H1 (cell line): Measurements from ENCODE around the gene LIG3. TPM values are rescaled to one million over a fixed set of nuclear protein-coding genes. Genes with fewer than 3 reads are reported as not detected.

ENCODE experiments used
- CTCF ChIA-PET: fragments of 300-600 bp; sonication (Branson Sonifier 250); formaldehyde crosslinking; loops from one replicate; lab custom pipeline; 2021; ENCODE audit not compliant: partially characterized antibody; lab: Charles Lee
- POLR2A ChIA-PET: fragments of 300-600 bp; sonication (Branson Sonifier 250); formaldehyde crosslinking; loops from one replicate; lab custom pipeline; 2021; ENCODE audit warnings: inconsistent platforms; ENCODE audit not compliant: partially characterized antibody; lab: Charles Lee
- DNase-seq, 2 experiments: peaks; one replicate each; pipeline versions ENCODE4 v3.0.0 to v3.0.0-alpha.2; 2010 to 2022; ENCODE audit warnings: low spot score in 2 of 2, low read depth in 1 of 2, mixed read lengths in 1 of 2
- FAIRE-seq: peaks from 2 replicates; lab custom pipeline; 2011; peaks lifted over from hg19 to GRCh38; lab: Jason Lieb, UNC
- H2AFZ ChIP-seq: 2 replicates; pipeline ENCODE4 v1.8.1; 2012; ENCODE audit warnings: low read length, inconsistent platforms
- H2AK5ac ChIP-seq: 2 replicates; pipeline ENCODE4 v1.6.1; 2013; ENCODE audit warnings: low read depth, low read length
- H2BK120ac ChIP-seq: replicated peaks from 2 replicates; pipeline ENCODE3; 2013; ENCODE audit warnings: low read depth, low read length, inconsistent platforms
- H2BK12ac ChIP-seq: 2 replicates; pipeline ENCODE4 v1.6.1; 2013; ENCODE audit warnings: low read depth, low read length
- H2BK15ac ChIP-seq: 2 replicates; pipeline ENCODE4 v1.6.1; 2013; ENCODE audit warnings: low read length
- H2BK20ac ChIP-seq: 2 replicates; pipeline ENCODE4 v1.6.1; 2013; ENCODE audit warnings: low read length
- H2BK5ac ChIP-seq: 2 replicates; pipeline ENCODE4 v1.6.1; 2013; ENCODE audit warnings: low read depth, low read length
- H3K14ac ChIP-seq: 2 replicates; pipeline ENCODE4 v1.6.1; 2013; ENCODE audit warnings: inconsistent platforms; ENCODE audit not compliant: insufficient read length
- H3K18ac ChIP-seq: 2 replicates; pipeline ENCODE4 v1.6.1; 2013; ENCODE audit warnings: low read length; ENCODE audit errors: extremely low read depth
- H3K23ac ChIP-seq: 2 replicates; pipeline ENCODE4 v1.6.1; 2013; ENCODE audit warnings: inconsistent platforms; ENCODE audit not compliant: insufficient read length
- H3K23me2 ChIP-seq: 2 replicates; pipeline ENCODE4 v1.6.1; 2013; ENCODE audit warnings: low read depth, low read length
- H3K27ac ChIP-seq: 2 replicates; pipeline ENCODE4 v1.6.1; 2011; ENCODE audit warnings: low read depth, low read length, inconsistent platforms
- H3K27me3 ChIP-seq, 4 experiments: replicated peaks in 1 of 4; 1 replicate in 1 of 4; 2 replicates in 3 of 4; pipeline versions ENCODE4 v1.6.1 to v1.8.1; 2011 to 2013; ENCODE audit warnings: low read length in 3 of 4, mild to moderate bottlenecking in 3 of 4, inconsistent platforms in 2 of 4, mixed read lengths in 2 of 4, moderate library complexity in 1 of 4; ENCODE audit not compliant: control insufficient read depth in 3 of 4, insufficient read depth in 3 of 4; ENCODE audit errors: extremely low read depth in 1 of 4
- H3K36me3 ChIP-seq, 4 experiments: 2 replicates each; pipeline versions ENCODE4 v1.6.1 to v1.8.1; 2011 to 2013; ENCODE audit warnings: mild to moderate bottlenecking in 4 of 4, low read length in 3 of 4, moderate library complexity in 2 of 4, control low read depth in 1 of 4, inconsistent platforms in 1 of 4; ENCODE audit not compliant: insufficient read depth in 4 of 4, control insufficient read depth in 2 of 4
- H3K4ac ChIP-seq: replicated peaks from 2 replicates; pipeline ENCODE3; 2013; ENCODE audit warnings: low read length, low read depth, mixed read lengths, inconsistent platforms; ENCODE audit not compliant: insufficient read length
- H3K4me1 ChIP-seq, 4 experiments: replicated peaks in 1 of 4; 1 replicate in 1 of 4; 2 replicates in 3 of 4; pipeline versions ENCODE4 v1.6.1 to v1.8.1; 2011 to 2013; ENCODE audit warnings: low read length in 3 of 4, inconsistent platforms in 2 of 4, mixed read lengths in 1 of 4; ENCODE audit not compliant: insufficient read depth in 4 of 4, control insufficient read depth in 3 of 4
- H3K4me2 ChIP-seq, 2 experiments: 2 replicates each; pipeline versions ENCODE4 v1.6.1 to v1.8.1; 2011 to 2013; ENCODE audit warnings: low read depth in 2 of 2, low read length in 2 of 2, control low read depth in 1 of 2, inconsistent platforms in 1 of 2, mild to moderate bottlenecking in 1 of 2; ENCODE audit not compliant: insufficient read depth in 1 of 2
- H3K4me3 ChIP-seq, 4 experiments: fragments of 200-600, 300-600 bp in 1 of 4; sonication (generic), shearing (Covaris generic), sonication (Bioruptor Twin) in 1 of 4; 2 replicates each; pipeline versions ENCODE4 v1.5.1 to v1.8.1; 2011 to 2016; ENCODE audit warnings: low read length in 4 of 4, low read depth in 3 of 4, control low read depth in 2 of 4, inconsistent platforms in 2 of 4, mild to moderate bottlenecking in 2 of 4, mixed read lengths in 1 of 4, moderate library complexity in 1 of 4; ENCODE audit not compliant: insufficient read depth in 2 of 4; ENCODE audit errors: extremely low read depth in 1 of 4
- H3K56ac ChIP-seq: replicated peaks from 2 replicates; pipeline ENCODE3; 2013; ENCODE audit warnings: low read depth, mild to moderate bottlenecking, mixed read lengths, low read length, inconsistent platforms; ENCODE audit not compliant: insufficient read length
- H3K79me1 ChIP-seq: 2 replicates; pipeline ENCODE4 v1.6.1; 2013; ENCODE audit warnings: low read depth, low read length, control low read depth
- H3K79me2 ChIP-seq, 2 experiments: 2 replicates each; pipeline versions ENCODE4 v1.6.1 to v1.8.1; 2012 to 2013; ENCODE audit warnings: low read length in 2 of 2, mild to moderate bottlenecking in 2 of 2, inconsistent platforms in 1 of 2; ENCODE audit not compliant: insufficient read depth in 2 of 2, control insufficient read depth in 1 of 2
- H3K9ac ChIP-seq, 4 experiments: replicated peaks in 1 of 4; 1 replicate in 1 of 4; 2 replicates in 3 of 4; pipeline versions ENCODE4 v1.6.1 to v1.8.1; 2011 to 2013; ENCODE audit warnings: low read depth in 3 of 4, low read length in 3 of 4, control low read depth in 2 of 4, mild to moderate bottlenecking in 2 of 4, moderate library complexity in 2 of 4, inconsistent platforms in 1 of 4; ENCODE audit errors: extremely low read depth in 1 of 4
- H3K9me3 ChIP-seq, 2 experiments: 2 replicates each; pipeline versions ENCODE4 v1.6.1 to v1.8.1; 2012 to 2013; ENCODE audit warnings: mild to moderate bottlenecking in 2 of 2, moderate library complexity in 2 of 2, control low read depth in 1 of 2, inconsistent platforms in 1 of 2, low read depth in 1 of 2, low read length in 1 of 2, mixed read lengths in 1 of 2; ENCODE audit not compliant: insufficient read depth in 2 of 2
- H4K20me1 ChIP-seq, 2 experiments: replicated peaks in 1 of 2; 2 replicates each; pipeline versions ENCODE3 to v1.8.1; 2011 to 2013; ENCODE audit warnings: inconsistent platforms in 2 of 2, low read length in 2 of 2, mild to moderate bottlenecking in 1 of 2; ENCODE audit not compliant: insufficient read depth in 2 of 2, control insufficient read depth in 1 of 2
- H4K5ac ChIP-seq: 2 replicates; pipeline ENCODE4 v1.6.1; 2013; ENCODE audit warnings: low read length, low read depth, mixed read lengths, inconsistent platforms; ENCODE audit not compliant: insufficient read length
- H4K8ac ChIP-seq: 2 replicates; pipeline ENCODE4 v1.8.0; 2013; ENCODE audit warnings: mild to moderate bottlenecking, moderate library complexity, low read length, inconsistent platforms; ENCODE audit not compliant: insufficient read depth; ENCODE audit errors: extremely low read depth
- H4K91ac ChIP-seq: replicated peaks from 2 replicates; pipeline ENCODE3; 2013; ENCODE audit warnings: low read length, mixed read lengths, inconsistent platforms; ENCODE audit not compliant: insufficient read length
- BACH1 ChIP-seq: IDR thresholded peaks from 2 replicates; pipeline ENCODE4 v1.6.1; 2012; ENCODE audit warnings: low read length, improper control_type of control experiment
- CHD1 ChIP-seq: IDR thresholded peaks from 2 replicates; pipeline ENCODE4 v1.6.1; 2012; ENCODE audit warnings: low read depth, low read length, improper control_type of control experiment
- CREB1 ChIP-seq: IDR thresholded peaks from 2 replicates; pipeline ENCODE4 v1.6.1; 2012; ENCODE audit warnings: inconsistent platforms
- CTCF ChIP-seq, 3 experiments: IDR thresholded peaks; 1 replicate in 2 of 3; 2 replicates in 1 of 3; pipeline versions ENCODE4 v1.5.1 to v1.6.1; 2011; ENCODE audit warnings: low read length in 3 of 3, mild to moderate bottlenecking in 3 of 3, inconsistent platforms in 2 of 3, low read depth in 1 of 3, moderate library complexity in 1 of 3; ENCODE audit not compliant: insufficient read depth in 1 of 3; ENCODE audit errors: control extremely low read depth in 1 of 3
- NRF1 ChIP-seq: IDR thresholded peaks from 2 replicates; pipeline ENCODE4 v1.6.1; 2011; ENCODE audit warnings: mild to moderate bottlenecking, low read depth, low read length, improper control_type of control experiment
- POLR2A ChIP-seq, 2 experiments: IDR thresholded peaks; 1 replicate in 1 of 2; 2 replicates in 1 of 2; pipeline ENCODE4 v1.6.1; 2011; ENCODE audit warnings: low read depth in 2 of 2, low read length in 2 of 2, mild to moderate bottlenecking in 2 of 2; ENCODE audit errors: control extremely low read depth in 1 of 2
- POU5F1 ChIP-seq: IDR thresholded peaks from 2 replicates; pipeline ENCODE4 v1.6.1; 2011; ENCODE audit warnings: low read depth, mild to moderate bottlenecking, low read length, moderate library complexity
- RNF2 ChIP-seq: fragments of 200-900, 300-1000 bp; sonication (generic); IDR thresholded peaks from 2 replicates; pipeline ENCODE4 v1.7.1; 2016; ENCODE audit warnings: borderline replicate concordance, low read depth, mild to moderate bottlenecking, antibody characterized with exemption, low read length; ENCODE audit not compliant: poor library complexity, severe bottlenecking; ENCODE audit errors: missing control alignments
- ZNF274 ChIP-seq: IDR thresholded peaks from 2 replicates; pipeline ENCODE4 v1.7.0; 2012; ENCODE audit warnings: low read length, borderline replicate concordance; ENCODE audit errors: extremely low read depth
- WGBS, 2 experiments: shearing (Covaris generic) in 1 of 2; methylation state at CpG; one replicate each; pipeline versions ENCODE4 v1.1.6 to v1.1.7; 2013 to 2015; ENCODE audit warnings: low lambda C conversion rate in 2 of 2, mixed read lengths in 2 of 2, inconsistent platforms in 1 of 2, low coverage in 1 of 2, missing lambda C conversion rate in 1 of 2; ENCODE audit not compliant: insufficient replicate concordance in 2 of 2, insufficient coverage in 1 of 2, insufficient read length in 1 of 2; ENCODE audit errors: extremely low coverage in 1 of 2, missing lambda C conversion rate in 1 of 2; 5-methylcytosine and 5-hydroxymethylcytosine counted together
- polyA plus RNA-seq, 7 experiments: library from polyadenylated mRNA; depleted of rRNA in 3 of 7; stranded (reverse) in 5 of 7; unstranded in 2 of 7; fragments of >200 nt in 5 of 7; fragments of 200-250 nt in 2 of 7; gene quantifications; 1 replicate in 5 of 7; 2 replicates in 1 of 7; 4 replicates in 1 of 7; pipeline versions ENCODE4 v1.2.1 to v1.2.3, GENCODE V29; 2011 to 2013; ENCODE audit warnings: missing spikeins in 2 of 7, mixed read lengths in 2 of 7
- total RNA-seq: library from RNA; stranded (reverse); fragmentation: NEBNext Ultra II Directional; extraction: Animal tissue kit (Norgen Biotek cat#: 25700); gene quantifications from 2 replicates; pipeline ENCODE4 v1.2.1, GENCODE V29; 2021

LIG3 gene
- total and polyA plus RNA-seq, 2 of the 8 experiments (the other 6 are each of a cell fraction or from before 2014, with no cell fraction given) = 63.6 to 89.3 TPM

GRCh38 chr17:34991606-34992005 lies 11.3 kb downstream of the LIG3 start:
- Histone ChIP-seq H3K79me2 (0 out of 4 replicates have a peak, but pooled peaks cover 0 to 3% of the 10 kb centered on the region in 2 experiments), H4K8ac (no peak overlapping the region), H2BK15ac (no peak overlapping the region), H3K9me3 (no peaks in the 10 kb centered on the region), H2BK5ac (no peak overlapping the region), H4K20me1 (peaks cover 8 to 13% of the 10 kb centered on the region in 2 experiments), H3K4me3 (no peak overlapping the region), H4K91ac (no peak overlapping the region), H3K18ac (no peak overlapping the region), H2AK5ac (no peak overlapping the region), H3K23me2 (no peaks in the 10 kb centered on the region), H3K14ac (no peak overlapping the region), H3K56ac (no peak overlapping the region), H4K5ac (no peak overlapping the region), H3K79me1 (peaks cover 2% of the 10 kb centered on the region; the same call in 1 of the 2 replicates), H3K4ac (no peak overlapping the region), H2AFZ (no peak overlapping the region), H2BK20ac (no peak overlapping the region), H3K23ac (no peak overlapping the region), H3K9ac (no peak overlapping the region), H2BK12ac (no peak overlapping the region), H3K27me3 (no peaks in the 10 kb centered on the region), H3K27ac (no peak overlapping the region), H3K4me2 (no peak overlapping the region), H3K36me3 (peaks cover 53 to 92% (median 84%) of the 10 kb centered on the region in 4 experiments), H2BK120ac (no peak overlapping the region), H3K4me1 (no peaks in the 10 kb centered on the region)
- ChIA-PET CTCF (interaction anchor here (1.0 to 3.3 kb wide), 4 partner anchors 16 to 260 kb away, joined by 4 to 12 read pairs (median 4); partner anchors contain the start of genes RAD51D and RFFL), POLR2A (interaction anchor here (0.7 to 6.3 kb wide), 8 partner anchors 8 to 139 kb away, joined by 3 to 44 read pairs (median 4); partner anchors contain the start of genes CCT6B, LIG3, RAD51D and ZNF830)
- no peak for TF ChIP-seq CREB1
- no peak for TF ChIP-seq CTCF (IDR thresholded peaks at IDR 0.05; ENCODE audit: control extremely low read depth in 1 of 3, insufficient read depth in 1 of 3, low read depth in 1 of 3, low read length in 3 of 3)
- no peak for TF ChIP-seq POU5F1
- no peak for TF ChIP-seq CHD1
- TF ChIP-seq NRF1 = no peak
- TF ChIP-seq BACH1 = no peak
- no peak for TF ChIP-seq ZNF274
- no peak for TF ChIP-seq POLR2A (IDR thresholded peaks at IDR 0.05; ENCODE audit: control extremely low read depth in 1 of 2, low read depth in 2 of 2, low read length in 2 of 2)
- TF ChIP-seq RNF2 = no peak
- no peak for DNase-seq
- no peak for FAIRE-seq
- 84% methylated on average over 3 of the region's 3 CpGs; no CpG with 5 or more reads in 1 of the 2 experiments for WGBS, 2 experiments
